Testis (tissue), 2 donors: ENCODE measurements around the gene STIP1.

ENCODE experiments used
- POLR2A ChIP-seq: fragments of 450-650 bp; IDR thresholded peaks from one replicate; pipeline ENCODE4 v1.6.1; 2017; ENCODE audit warnings: antibody characterized with exemption, mild to moderate bottlenecking, moderate library complexity
- TF ChIP-seq, protein P1 (sequence below), 3 experiments: fragments of 450-650 bp in 2 of 3; fragments of 200-600 bp in 1 of 3; sonication (generic) in 1 of 3; IDR thresholded peaks; one replicate each; pipeline ENCODE4 v1.5.1; 2016 to 2019; ENCODE audit warnings: antibody characterized with exemption in 3 of 3, mild to moderate bottlenecking in 2 of 3, moderate library complexity in 1 of 3

DNA sequence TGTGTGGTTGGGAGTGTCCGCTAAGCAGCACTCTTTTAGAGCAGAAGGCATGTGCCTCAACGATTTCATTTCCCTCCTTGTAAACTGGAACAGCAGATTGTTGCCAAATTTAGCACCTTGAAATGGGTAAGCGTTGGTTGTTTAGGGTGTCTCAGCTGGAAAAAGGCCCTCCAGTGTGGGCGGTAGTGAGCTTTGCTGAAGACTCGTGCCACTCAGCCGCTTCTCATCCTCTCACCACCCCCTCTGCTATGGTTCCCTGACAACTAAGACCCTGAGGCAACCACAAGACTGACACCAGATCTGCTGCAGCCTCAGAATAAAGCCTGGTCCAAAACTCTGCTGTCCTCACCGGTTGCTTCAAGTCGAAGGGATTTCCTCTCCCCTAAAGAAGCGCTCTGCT lies 10.7 kb downstream of the STIP1 start:
- TF ChIP-seq, protein P1, sequence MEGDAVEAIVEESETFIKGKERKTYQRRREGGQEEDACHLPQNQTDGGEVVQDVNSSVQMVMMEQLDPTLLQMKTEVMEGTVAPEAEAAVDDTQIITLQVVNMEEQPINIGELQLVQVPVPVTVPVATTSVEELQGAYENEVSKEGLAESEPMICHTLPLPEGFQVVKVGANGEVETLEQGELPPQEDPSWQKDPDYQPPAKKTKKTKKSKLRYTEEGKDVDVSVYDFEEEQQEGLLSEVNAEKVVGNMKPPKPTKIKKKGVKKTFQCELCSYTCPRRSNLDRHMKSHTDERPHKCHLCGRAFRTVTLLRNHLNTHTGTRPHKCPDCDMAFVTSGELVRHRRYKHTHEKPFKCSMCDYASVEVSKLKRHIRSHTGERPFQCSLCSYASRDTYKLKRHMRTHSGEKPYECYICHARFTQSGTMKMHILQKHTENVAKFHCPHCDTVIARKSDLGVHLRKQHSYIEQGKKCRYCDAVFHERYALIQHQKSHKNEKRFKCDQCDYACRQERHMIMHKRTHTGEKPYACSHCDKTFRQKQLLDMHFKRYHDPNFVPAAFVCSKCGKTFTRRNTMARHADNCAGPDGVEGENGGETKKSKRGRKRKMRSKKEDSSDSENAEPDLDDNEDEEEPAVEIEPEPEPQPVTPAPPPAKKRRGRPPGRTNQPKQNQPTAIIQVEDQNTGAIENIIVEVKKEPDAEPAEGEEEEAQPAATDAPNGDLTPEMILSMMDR (IDR thresholded peaks at IDR 0.05): no peak
- no peak for TF ChIP-seq POLR2A
